Mucosa of descending colon (tissue), 3 donors: ENCODE measurements around the gene THSD7A. TPM values are rescaled to one million over a fixed set of nuclear protein-coding genes. Genes with fewer than 3 reads are reported as not detected.
"Not testable (repeated sequence)": the region's sequence is repeated elsewhere in the genome, so short reads cannot be mapped to it uniquely, and the experiment has no call there.

Experiments used
- ATAC-seq: fragments of 200-7000 bp; cut with Tn5 transposase; one replicate; pipeline ENCODE4 v1.9.1; 2020; ENCODE audit warnings: mild to moderate bottlenecking, moderate library complexity
- DNase-seq, 3 donors: peaks; one replicate each; pipeline ENCODE4 v3.0.0-alpha.2; 2020
- H3K36me3 ChIP-seq: fragments of 200-600 bp; one replicate; pipeline ENCODE4 v1.8.0; 2021; ENCODE audit warnings: low read depth, mild to moderate bottlenecking
- H3K4me1 ChIP-seq: fragments of 200-600 bp; one replicate; pipeline ENCODE4 v1.8.0; 2021; ENCODE audit warnings: low read depth, mild to moderate bottlenecking
- H3K4me3 ChIP-seq: fragments of 200-600 bp; one replicate; pipeline ENCODE4 v1.8.0; 2021; ENCODE audit warnings: mild to moderate bottlenecking
- H3K9me3 ChIP-seq: fragments of 200-600 bp; one replicate; pipeline ENCODE4 v1.8.0; 2021; ENCODE audit warnings: mild to moderate bottlenecking
- intact Hi-C, 2 donors: fragments of 100-400 bp; cut with DNase I in 1 of 2; cut with micrococcal nuclease in 1 of 2; formaldehyde crosslinking; loops; one replicate each; pipeline versions ENCODE4 v1.11.0 to v1.11.1; 2022; cut with DNase I, micrococcal nuclease
- total RNA-seq, 3 donors: library from RNA; stranded (reverse); fragmentation: NEBNext Ultra II Directional in 2 of 3; extraction: Animal tissue kit (Norgen Biotek cat#: 25700) in 2 of 3; gene quantifications; one replicate each; pipeline versions ENCODE4 v1.2.1 to v1.2.4, GENCODE V29; 2021 to 2023
- TF ChIP-seq, protein P1 (sequence below): fragments of 200-600 bp; IDR thresholded peaks from one replicate; pipeline ENCODE4 v1.8.0; 2022; ENCODE audit warnings: antibody characterized with exemption, mild to moderate bottlenecking
- donor health status: DM: no; HTN: no; CAD: no; lungs with moderate emphysema.
- donor health status: DM: no; HTN: no; CAD: no.
- donor health status: DM: no; HTN: yes; CAD: no.

The THSD7A gene
- total RNA-seq, 3 donors from 2014 or later = 1.0 to 5.4 (median 3.4) TPM

DNA sequence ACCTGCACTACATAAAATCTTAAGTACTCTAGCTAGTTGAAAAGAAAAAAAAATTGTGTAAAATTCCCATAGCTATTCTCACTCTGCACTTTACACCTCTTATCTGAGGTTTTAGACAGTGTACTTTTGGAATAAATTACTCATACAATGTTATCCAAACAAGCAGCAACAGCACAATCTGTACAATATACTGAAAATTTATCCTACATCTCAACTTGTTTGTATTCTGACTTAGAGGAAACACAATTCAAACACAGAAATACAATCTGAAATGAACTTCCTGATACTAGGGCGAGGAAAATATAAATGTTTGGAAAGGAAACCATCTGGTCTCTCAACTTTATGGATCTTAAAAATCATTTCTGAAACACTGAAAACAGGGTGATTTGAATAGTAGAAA lies 381.7 kb downstream of the THSD7A start:
- H3K36me3 ChIP-seq = no peaks in the 10 kb centered on the region
- intact Hi-C loops = no loop called here
- DNase-seq (no peak), ATAC-seq (peak; percentile 87)
- no peak overlapping the region for H3K4me3 ChIP-seq
- no peaks in the 10 kb centered on the region for H3K9me3 ChIP-seq
- no peaks in the 10 kb centered on the region for H3K4me1 ChIP-seq
- TF ChIP-seq, protein P1, sequence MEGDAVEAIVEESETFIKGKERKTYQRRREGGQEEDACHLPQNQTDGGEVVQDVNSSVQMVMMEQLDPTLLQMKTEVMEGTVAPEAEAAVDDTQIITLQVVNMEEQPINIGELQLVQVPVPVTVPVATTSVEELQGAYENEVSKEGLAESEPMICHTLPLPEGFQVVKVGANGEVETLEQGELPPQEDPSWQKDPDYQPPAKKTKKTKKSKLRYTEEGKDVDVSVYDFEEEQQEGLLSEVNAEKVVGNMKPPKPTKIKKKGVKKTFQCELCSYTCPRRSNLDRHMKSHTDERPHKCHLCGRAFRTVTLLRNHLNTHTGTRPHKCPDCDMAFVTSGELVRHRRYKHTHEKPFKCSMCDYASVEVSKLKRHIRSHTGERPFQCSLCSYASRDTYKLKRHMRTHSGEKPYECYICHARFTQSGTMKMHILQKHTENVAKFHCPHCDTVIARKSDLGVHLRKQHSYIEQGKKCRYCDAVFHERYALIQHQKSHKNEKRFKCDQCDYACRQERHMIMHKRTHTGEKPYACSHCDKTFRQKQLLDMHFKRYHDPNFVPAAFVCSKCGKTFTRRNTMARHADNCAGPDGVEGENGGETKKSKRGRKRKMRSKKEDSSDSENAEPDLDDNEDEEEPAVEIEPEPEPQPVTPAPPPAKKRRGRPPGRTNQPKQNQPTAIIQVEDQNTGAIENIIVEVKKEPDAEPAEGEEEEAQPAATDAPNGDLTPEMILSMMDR = no peak

DNA sequence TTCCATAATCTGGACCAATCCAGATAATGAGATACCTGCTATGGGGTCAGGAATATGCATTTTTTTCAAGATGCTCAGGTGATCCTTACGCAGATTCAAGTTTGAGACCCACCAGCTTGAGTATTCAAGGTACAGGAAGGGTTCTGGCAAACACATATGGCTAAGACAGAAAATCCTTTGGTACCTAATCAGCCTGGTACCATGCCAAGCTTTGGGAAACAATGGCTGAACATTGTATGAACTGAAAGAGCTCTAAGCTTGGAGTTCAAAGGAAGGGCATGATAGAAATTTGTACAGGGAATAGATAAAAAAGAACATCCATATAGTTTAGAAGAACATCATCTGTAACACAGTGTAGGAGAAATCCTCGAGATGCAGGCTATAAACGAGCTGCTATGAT lies 382.7 kb downstream of the THSD7A start:
- DNase-seq (no peak), ATAC-seq (no peak)
- no peak overlapping the region for H3K4me3 ChIP-seq

DNA sequence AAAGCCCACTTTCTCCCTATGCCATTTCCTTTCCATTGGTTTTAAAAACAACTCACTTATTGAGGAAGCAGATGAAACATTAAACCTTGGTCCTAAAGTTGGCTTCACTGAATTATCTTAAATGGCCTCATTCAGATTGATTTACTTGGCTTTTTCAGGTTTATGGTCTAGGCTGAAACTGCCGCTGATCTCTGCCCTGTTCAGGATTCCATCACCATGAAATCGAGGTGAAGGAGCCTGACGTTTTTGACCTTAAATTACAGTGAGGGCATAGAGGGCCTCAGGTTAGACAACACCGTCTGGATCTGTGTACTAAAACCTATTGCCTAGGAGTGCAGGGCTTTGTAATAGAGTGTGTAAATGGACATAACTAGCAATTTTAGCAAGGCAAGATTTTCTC lies 383.7 kb downstream of the THSD7A start:
- H3K36me3 ChIP-seq = no peaks in the 10 kb centered on the region
- H3K9me3 ChIP-seq = no peaks in the 10 kb centered on the region
- no peaks in the 10 kb centered on the region for H3K4me1 ChIP-seq
- TF ChIP-seq, protein P1 = no peak
- ATAC-seq (peak; percentile 62), DNase-seq (peak in 1 of 3 donors; percentile 8)
- intact Hi-C loops = no loop called here
- no peak overlapping the region for H3K4me3 ChIP-seq

More for the DNA sequence above, 382.7 kb downstream of the THSD7A start:
- intact Hi-C loops = no loop called here
- H3K36me3 ChIP-seq = no peaks in the 10 kb centered on the region
- TF ChIP-seq, protein P1 = no peak
- no peaks in the 10 kb centered on the region for H3K4me1 ChIP-seq
- no peaks in the 10 kb centered on the region for H3K9me3 ChIP-seq

DNA sequence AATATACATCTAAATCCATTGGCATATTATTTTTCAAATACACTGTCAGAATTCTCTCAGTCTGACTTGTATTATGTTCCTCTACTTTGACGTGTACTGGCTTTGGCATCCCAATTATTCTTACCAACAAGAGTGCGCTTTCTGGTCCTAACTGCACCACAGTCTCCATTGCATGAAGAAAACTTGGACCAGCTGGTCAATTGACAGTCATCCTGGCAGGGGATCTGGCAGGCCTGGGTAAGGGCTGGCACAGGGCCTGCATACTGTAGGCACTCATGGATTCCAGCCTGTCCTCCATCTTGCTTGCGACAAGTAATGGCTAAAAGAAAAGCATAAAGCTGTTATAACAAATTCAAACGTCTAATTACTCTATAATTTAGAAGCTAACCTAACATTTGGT lies 384.9 kb downstream of the THSD7A start:
- TF ChIP-seq, protein P1 = no peak
- Histone ChIP-seq H3K4me1 (no peaks in the 10 kb centered on the region), H3K9me3 (no peaks in the 10 kb centered on the region), H3K36me3 (no peaks in the 10 kb centered on the region), H3K4me3 (no peak overlapping the region)
- intact Hi-C loops = no loop called here
- ATAC-seq (no peak), DNase-seq (no peak)

DNA sequence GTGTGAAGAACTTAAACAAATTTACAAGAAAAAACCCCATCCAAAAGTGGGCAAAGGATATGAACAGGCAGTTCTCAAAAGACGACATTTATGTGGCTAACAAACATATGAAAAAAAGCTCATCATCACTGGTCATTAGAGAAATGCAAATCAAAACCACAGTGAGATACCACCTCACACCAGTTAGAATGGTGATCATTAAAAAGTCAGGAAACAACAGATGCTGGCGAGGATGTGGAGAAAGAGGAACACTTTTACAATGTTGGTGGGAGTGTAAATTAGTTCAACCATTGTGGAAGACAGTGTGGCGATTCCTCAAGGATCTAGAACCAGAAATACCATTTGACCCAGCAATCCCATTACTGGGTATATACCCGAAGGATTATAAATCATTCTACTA lies 388.1 kb downstream of the THSD7A start:
- intact Hi-C loops, H3K4me1 ChIP-seq, H3K36me3 ChIP-seq, H3K9me3 ChIP-seq, ATAC-seq, H3K4me3 ChIP-seq, DNase-seq: not testable (repeated sequence)

DNA sequence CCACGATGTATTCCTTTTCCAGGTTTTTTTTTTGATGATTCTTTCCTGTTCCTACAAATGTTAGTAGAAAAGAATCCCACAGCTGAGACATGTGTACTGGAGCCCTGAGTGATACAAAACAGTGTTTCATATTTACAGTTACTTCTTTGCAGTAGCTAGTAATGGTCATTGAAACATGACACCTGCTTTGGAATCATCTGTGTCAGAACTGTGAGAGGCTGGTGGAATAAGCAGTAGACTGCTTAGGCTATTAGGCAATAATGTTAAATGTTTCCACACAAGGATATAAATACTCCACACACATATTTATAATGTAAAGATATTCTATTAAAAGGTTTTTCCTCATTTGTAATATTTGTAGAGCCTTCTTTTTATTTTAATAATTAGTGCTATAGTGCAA lies 394.0 kb downstream of the THSD7A start:
- H3K4me1 ChIP-seq = no peaks in the 10 kb centered on the region
- DNase-seq (no peak), ATAC-seq (no peak)
- H3K9me3 ChIP-seq = no peaks in the 10 kb centered on the region
- no peaks in the 10 kb centered on the region for H3K36me3 ChIP-seq
- TF ChIP-seq, protein P1 = no peak
- H3K4me3 ChIP-seq = no peak overlapping the region
- intact Hi-C loops = no loop called here
